Epithelial cell of prostate (primary cell): Measurements from ENCODE around the gene RAPGEF6.
A peak's percentile ranks its signal among the peaks of the same experiment; 100 is the strongest.
"Not testable (repeated sequence)": the region's sequence is repeated elsewhere in the genome, so short reads cannot be mapped to it uniquely, and the experiment has no call there.

Source experiments
- DNase-seq: peaks from one replicate; pipeline ENCODE4 v3.0.0-alpha.2; 2011; ENCODE audit warnings: low read depth, low spot score
- H3K27ac ChIP-seq: fragments of 450-650 bp; 2 replicates; pipeline ENCODE4 v1.5.1; 2017; ENCODE audit warnings: mild to moderate bottlenecking

Gene RAPGEF6

DNA sequence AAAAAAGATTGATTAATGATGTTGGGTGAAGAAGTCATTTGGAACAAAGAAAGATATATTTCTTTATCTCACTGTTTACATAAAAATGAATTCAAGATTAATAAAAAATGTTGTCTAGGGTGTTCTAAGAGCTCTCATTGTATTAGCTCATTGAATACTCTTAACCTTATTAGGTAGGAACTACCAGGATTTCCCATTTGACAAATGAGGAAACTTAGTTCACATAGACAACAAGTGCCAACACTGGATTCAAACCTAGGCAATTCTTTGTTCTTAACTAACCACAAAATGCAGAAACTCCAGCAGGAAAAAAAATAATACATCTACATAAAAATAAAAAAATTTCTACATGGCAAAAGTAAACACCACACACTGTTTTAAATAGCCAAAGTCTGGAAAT, 175.8 kb downstream of the RAPGEF6 start:
- no peak for DNase-seq
- H3K27ac ChIP-seq = no peak overlapping the region

DNA sequence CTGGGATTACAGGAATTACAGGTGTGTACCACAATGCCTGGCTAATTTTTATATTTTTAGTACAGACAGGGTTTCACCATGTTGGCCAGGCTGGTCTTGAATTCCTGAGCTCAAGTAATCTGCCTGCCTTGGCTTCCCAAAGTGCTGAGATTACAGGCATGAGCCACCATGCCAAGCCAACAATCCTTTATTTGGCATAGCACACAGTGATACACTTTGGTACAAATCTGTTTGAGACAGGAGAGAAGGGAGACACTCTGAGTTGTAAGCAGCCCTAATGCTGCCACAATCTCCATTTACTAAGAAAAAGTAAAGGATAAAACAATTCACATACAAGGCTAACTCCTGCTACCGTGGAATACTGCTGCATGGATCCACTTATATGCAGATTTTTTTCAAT, 177.8 kb downstream of the RAPGEF6 start:
- no peak for DNase-seq
- H3K27ac ChIP-seq = no peak overlapping the region

DNA sequence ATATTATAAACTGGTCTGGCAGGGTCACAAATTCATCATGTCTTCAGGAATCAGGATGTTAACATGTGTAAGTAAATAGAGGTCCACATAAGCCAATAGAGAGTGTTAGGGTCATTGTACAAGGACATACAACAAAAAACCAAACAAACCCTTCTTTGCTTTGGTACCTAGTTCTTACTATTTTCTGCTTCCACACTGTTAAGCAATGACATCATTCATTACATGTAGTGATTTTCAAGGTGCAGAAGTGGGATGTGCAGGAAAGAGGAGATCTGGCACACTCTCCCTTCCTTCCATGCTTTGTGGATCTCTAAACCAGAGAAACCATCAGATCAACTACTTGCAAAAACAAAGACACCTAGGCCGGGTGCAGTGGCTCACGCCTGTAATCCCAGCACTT, 184.1 kb downstream of the RAPGEF6 start:
- no peak overlapping the region for H3K27ac ChIP-seq
- no peak for DNase-seq

DNA sequence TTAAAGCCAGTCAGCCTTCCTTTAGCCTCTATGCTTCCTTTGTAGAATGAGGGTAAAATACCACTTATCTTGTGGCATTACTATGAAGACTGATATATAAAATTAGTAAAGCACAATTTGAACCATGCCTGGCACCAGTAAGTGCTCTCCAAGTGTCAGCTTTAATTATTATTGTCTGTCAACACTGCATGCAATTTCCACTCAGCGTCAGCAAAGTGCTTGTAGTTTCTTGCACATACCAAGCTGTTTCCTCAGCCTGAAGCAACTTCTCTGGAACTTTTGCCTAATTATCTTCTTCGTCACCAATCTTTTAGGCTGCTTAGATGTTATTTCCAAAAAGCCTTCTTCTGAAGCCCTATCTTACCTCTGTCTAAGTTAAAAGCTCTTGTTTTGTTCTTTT, 193.8 kb downstream of the RAPGEF6 start:
- no peak for DNase-seq
- H3K27ac ChIP-seq = no peak overlapping the region

DNA sequence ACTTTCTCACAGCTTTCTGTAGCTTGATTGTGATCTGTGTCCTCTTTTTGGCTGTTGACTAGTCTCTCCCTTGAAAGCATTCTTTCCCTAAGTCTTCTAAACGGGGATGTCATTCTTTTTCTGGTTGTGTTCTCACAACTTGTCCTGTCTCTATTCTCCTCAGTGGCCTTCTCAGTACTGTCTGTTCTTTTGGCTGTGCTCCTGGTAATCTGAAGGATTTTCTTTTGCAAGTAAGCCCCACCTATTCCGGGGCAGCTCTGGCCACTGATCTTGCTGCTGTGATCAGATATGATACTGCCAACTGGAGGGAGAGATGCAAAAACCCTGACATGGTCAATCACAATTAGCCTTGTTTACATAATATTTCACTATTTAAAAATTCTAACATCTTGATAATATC, 198.9 kb downstream of the RAPGEF6 start:
- no peak for DNase-seq
- H3K27ac ChIP-seq = no peak overlapping the region

DNA sequence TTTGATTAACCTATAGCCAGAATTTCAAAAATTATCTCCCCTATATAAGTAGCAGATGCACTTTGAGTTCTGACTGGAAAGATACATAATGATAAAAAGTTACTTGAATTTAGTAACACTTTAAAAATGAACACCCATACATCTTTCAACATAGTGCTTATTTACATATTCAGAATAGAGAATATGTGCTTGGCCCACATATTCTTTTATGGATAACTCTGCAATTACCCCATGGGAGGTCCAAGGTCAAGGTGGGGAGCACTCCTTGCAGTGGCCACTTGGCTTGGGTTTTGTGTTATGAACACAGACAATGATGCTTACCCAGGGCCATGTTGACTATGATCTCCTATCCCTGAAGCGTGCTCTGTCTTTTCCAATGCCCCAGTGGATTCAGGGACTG, 201.9 kb downstream of the RAPGEF6 start:
- no peak for DNase-seq
- H3K27ac ChIP-seq = no peak overlapping the region

DNA sequence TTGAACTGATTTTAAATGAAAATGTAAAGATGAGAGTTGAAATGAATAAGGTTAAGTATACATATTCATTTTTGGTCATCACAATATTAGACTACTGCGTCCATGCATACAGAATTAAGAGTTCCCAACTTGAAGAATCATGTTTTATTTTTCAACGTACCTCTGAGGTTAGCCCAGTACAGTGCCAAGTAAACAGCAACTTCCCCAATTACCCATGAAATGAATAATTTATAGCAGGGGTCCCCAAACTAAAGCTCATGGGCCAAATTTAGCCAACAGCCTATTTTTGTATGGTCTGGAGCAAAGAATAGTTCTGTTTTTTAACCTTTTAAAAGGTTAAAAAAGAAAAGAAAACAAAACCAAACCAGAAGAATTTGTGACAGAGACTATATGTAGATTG, 203.2 kb downstream of the RAPGEF6 start:
- no peak for DNase-seq
- H3K27ac ChIP-seq = no peak overlapping the region

DNA sequence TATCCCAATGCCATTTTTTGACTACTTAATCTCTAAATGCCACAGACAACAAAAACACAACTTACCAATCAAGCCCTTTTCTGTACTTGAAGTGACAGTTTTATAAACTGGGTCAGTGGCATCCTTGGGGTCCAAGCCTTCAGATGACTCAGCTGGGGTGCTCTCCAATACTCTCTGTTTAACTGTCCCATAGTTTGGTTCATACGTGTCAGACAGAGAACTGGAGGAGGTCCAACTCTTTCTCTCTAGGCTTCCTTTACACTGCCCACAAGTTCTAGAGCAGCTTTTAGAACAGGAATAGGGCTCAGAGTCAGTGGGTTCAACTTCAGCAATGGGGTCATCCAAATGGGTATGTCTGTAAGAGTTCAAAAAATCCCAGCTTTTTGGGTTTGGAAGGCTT, 204.2 kb downstream of the RAPGEF6 start:
- DNase-seq = no peak
- H3K27ac ChIP-seq = no peak overlapping the region

DNA sequence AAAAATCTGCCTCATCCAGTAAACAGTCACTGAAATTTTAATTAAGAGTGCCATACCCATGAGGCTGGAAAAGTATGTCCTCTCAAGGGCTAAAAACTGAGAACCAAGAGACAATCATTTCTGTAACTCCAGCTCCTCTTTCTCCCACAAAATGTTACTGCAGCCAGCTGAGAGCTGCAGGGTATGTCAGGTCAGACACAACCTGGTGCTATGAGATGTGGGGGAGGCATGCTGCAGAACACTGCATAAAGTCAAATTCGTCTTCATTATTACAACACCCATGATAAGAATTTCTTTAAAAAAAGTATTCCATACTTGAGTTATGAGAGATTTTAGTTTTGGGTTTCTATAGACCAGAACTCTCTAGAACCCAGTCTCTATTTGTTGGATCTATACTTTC, 209.0 kb downstream of the RAPGEF6 start:
- H3K27ac ChIP-seq = no peak overlapping the region
- no peak for DNase-seq

DNA sequence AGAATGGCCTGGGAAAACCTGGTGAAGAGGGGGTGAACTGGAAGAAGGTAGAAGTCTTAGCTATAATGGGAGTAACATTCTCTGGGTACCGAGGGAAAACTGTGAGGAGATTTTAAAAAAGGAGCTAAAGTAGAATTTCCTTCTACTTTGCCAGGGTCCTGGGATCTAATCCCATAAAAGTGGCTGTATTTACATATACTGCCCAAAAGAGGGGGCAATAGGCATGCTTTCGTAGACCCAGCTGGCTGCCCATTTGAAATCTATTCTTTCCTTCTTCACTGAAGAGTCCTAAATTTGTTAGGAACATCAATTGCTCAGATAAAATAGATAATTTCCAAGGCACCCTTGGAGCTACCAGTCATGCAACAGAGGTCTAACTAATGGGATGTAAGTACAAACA, 212.0 kb downstream of the RAPGEF6 start:
- no peak overlapping the region for H3K27ac ChIP-seq
- DNase-seq = no peak

DNA sequence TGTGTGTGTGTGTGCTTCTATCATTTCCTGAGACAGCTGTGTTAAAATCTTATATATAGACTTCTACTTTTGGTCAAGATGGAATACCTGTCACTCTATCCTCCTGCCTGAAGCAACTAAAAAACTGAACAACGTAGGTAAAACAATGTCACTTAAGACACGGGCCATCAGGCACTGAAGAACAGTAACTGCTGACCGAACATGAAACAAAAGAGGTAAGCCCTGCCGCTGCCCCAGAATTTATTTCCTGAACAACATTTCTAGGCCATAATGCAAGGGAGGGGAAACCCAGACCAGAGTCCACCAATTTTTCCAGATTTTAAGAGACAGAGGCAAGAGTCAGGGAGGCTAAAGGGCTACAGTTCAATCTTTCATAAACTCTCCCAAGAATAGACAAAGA, 215.2 kb downstream of the RAPGEF6 start:
- no peak for DNase-seq
- H3K27ac ChIP-seq = no peak overlapping the region

DNA sequence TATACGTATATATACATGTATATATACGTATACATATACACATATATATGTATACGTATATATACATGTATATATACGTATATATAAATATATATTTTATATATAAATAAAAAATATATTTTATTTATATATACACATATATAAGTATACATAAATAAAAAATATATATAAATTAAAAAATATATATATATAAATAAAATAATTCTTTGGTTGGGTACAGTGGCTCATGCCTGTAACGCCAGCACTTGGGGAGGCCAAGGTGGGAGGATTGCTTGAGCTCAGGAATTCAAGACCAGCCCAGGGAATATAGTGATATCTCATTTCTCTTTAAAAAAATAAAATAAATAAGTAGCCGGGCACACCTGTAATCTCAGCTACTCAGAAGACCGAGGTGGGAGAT, 216.2 kb downstream of the RAPGEF6 start:
- no peak for DNase-seq
- H3K27ac ChIP-seq = no peak overlapping the region

DNA sequence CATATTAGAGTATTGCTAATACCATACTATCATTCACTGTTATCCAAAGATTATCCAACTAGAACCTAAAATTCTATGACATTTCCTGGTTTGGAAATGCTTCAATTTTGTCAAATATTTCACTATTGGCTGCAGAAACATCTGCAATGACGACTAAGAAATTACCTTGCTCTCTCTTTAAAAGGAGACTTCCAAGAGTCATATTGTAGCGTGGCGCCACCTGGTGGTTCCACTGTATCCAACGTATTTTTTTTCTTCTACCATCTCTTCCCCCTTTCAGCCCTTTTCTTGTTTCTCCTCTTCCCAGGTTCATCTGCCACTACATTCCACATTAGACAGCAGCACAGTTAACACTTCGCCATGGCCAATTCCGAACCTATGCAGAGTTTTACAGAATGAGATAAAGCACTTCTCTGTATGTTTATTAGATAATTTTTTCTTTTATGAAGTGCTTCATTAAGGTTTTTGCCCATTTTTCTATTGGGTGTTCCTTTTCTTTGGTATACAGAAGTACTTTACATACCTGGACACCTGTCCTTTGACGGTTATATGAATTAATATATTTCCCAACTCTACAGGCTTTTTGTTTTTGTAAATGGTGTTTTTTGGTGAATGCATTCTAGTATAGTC, 217.7 kb downstream of the RAPGEF6 start:
- no peak overlapping the region for H3K27ac ChIP-seq
- DNase-seq = peak; percentile 5

DNA sequence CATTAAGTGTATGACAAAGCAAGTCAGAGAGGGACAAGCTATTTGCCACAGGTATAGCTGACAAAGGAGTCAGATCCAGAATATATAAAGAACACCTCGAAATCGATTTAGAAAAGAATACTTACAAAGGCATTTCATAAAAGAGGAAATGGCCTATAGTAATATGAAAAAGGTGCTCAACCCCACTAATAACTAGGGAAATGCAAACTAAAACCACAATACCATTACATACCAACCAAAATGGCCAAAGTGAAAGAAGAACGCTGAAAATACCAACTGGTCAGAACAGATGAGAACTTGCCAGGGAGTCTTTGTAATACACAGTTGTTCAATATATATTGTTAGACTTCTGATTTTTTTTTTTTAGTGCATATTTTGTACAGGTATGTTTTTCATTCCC, 218.3 kb downstream of the RAPGEF6 start:
- no peak overlapping the region for H3K27ac ChIP-seq
- no peak for DNase-seq

DNA sequence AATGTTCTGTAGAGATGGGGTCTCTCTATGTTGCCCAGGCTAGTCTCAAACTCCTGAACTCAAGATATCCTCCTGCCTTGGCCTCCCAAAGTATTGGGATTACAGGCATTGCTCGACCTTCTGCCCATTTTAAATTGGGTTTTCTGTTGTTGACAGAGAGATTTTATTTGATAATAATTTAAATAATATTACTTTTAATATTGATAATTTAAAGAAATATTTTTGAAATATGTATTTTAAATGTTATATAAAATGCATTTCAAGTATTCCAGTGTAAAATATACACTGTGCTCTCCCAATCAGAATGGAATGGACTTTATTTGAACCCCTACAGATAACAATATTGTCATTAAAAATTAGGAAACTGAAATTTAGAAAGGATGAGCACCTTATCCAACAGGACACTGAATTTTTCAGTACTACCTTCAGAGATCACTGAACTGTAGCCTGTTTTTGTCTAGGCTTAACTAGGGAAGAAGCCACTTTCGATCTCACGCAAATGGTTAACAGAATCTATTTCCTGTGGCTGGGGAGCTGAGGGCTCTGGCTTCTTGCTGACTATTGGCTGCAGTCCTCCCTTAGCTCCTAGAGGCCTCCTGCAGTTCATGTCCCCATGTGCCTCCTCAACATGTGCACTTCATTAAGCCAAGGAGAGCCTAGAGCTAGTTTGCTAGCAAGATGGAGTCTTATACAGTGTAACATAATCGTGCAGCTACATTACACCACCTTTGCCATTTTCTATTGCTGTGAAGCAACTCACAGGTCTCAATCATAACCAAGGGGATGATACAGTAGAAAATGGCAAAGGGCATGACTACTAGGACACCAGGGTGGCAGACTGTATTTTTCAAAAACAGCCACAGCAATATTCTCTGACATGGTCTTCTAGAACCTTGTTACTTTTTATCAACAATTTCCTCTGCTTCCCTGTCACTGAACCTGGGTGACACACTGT, 221.1 kb downstream of the RAPGEF6 start:
- no peak for DNase-seq
- H3K27ac ChIP-seq = no peak overlapping the region

DNA sequence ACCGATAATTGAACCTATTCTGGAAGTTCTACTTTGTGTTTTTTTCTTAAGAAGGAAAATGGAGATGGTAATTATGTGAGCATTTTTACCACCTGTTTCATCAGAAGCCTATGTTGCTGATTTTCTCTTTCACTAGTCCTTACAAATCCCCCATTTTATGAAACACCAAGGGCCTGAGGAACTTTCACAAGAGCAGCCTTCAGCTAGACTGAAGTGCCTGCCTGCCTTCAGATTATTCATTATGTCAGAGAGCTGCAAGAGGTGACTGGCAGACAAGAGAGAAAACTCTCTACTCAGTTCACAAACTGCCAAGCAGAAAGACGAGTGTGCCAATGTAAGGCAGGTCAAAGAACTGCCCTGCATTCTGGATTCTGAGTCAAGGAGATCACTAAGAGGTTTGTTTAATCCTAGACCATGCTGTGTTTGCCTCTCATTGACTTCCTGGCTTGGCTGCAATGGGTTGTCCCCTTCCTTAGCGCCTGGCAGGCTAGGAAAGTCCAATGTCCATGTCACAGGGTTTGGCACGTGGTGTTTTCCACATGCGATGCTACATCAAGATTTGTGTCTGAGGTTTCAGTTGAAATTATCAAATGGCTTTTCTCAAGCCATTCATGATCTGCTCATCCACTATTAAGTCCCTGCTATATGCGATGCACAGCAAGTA, 227.9 kb downstream of the RAPGEF6 start:
- DNase-seq = no peak
- no peak overlapping the region for H3K27ac ChIP-seq

DNA sequence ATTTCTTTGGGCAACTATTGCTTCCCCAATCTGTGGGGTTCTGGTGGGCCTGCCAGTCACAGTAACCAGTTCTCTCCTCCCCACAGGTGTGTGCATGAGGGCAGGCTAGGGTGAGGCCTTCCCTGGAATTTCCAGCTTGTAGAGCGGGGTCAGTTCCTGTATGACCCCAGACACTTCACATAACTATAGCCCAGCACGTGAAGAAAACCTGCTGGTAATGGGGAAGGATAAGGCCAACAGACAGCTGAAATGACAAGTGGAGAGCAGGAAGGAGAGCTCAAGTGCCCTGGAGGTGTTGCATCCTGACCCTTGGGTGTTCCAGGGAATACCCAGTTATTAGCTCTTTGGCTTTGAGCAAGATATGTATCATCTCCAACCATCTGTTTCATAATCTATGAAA, 229.0 kb downstream of the RAPGEF6 start:
- no peak overlapping the region for H3K27ac ChIP-seq
- DNase-seq = no peak

DNA sequence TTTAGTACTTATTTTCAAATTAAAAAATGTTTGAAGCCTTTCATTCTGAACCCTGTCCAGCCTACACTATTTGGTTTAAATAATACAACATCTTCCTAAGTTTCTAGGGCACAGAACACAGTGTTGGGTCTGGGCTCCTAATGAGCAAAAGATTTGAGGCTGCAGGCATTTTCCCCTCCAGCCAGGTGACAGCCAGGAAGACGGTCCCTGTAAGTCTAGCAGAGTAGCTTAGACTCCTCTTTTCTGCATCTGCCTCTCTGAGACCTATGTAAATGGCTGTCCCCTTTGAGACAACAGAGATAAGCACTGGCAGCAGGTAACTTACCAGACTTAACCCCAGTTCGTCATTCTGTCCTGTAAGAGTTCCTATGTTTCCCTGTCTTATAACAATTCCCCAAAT, 229.4 kb downstream of the RAPGEF6 start:
- H3K27ac ChIP-seq = no peak overlapping the region
- DNase-seq = no peak

DNA sequence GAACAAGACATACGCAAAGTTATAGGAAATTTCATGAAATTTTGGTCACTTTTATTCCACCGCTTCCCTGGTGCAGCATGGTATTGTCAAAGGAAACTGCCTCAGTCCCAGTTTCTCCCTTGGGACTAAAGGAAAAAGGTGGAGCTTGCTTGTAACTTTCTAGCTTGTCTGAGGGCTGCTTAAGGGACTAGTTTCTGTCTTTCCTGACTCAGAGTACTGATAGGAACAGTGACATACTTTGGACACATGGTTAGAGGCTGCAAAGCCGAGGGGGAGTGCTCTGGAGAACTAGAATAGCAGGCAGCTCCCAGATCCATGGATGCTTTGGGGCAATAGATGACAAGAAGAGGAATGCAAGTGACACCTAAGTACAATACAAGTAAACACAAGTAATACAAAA, 234.4 kb downstream of the RAPGEF6 start:
- no peak overlapping the region for H3K27ac ChIP-seq
- DNase-seq = no peak

DNA sequence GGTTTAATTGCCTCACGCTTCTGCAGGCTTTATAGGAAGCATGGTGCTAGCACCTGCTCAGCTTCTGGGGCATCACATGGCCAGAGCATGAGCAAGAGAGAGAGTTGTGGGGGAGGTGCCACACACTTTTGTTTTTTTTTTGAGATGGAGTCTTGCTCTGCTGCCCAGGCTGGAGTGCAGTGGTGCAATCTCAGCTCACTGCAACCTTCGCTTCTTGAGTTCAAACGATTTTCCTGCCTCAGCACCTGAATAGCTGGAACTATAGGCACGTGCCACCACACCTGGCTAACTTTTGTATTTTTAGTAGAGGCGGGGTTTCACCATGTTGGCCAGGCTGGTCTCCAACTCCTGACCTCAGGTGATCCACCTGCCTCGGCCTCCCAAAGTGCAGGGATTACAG, 236.0 kb downstream of the RAPGEF6 start:
- not testable (repeated sequence) for DNase-seq, H3K27ac ChIP-seq

DNA sequence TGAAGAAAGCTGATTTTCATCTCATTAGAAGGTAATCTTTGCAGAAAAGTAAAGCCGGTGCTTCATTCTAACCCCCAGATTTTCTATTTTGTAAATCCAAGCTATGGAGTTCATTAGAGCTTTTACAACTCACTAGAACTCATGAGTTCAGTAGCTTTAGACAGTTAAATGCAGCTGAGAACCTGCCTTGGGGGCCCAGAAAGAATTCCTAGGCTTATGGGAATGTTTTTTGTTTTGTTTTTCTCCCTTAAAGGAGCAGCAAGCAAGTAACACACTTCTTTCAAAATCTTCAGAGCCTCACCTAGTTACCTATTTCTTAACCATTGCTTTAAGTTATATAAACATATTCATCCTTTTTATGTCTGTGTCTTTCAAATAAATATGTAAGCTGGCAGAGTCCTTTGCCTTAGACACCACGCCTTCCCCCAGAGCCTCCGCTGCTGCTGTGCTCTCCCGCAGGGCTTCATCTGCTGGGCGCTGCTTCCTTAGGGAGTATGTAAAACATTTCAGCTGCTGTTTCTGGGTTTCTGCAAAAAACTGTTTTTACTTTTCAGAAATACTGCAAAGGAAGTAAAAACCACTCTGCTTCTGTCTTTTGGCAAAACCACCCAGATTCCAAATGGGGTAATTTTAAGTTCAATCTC, 238.3 kb downstream of the RAPGEF6 start:
- no peak for DNase-seq
- no peak overlapping the region for H3K27ac ChIP-seq
